Neural progenitor cell (in vitro differentiated cells): ENCODE data around the gene MTX2.

Source experiments
- CTCF ChIP-seq: fragments of 200-600 bp; sonication (generic); IDR thresholded peaks from 2 replicates; pipeline ENCODE4 v1.5.1; 2017; ENCODE audit warnings: antibody characterized with exemption, mild to moderate bottlenecking
- EZH2 ChIP-seq: fragments of 200-600 bp; sonication (generic); IDR thresholded peaks from 2 replicates; pipeline ENCODE4 v1.6.1; 2017; ENCODE audit warnings: antibody characterized with exemption, mild to moderate bottlenecking, moderate library complexity

- TF ChIP-seq EZH2 (no peak), CTCF (no peak)
Measured at GRCh38 chr2:176293334-176293733, 24.1 kb downstream of the MTX2 start.
